GM18519 (cell line): ENCODE measurements around the gene ITGB1.
A peak's percentile ranks its signal among the peaks of the same experiment; 100 is the strongest.
"Not testable (repeated sequence)": the region's sequence is repeated elsewhere in the genome, so short reads cannot be mapped to it uniquely, and the experiment has no call there.

Source experiments
- ATAC-seq: cut with Tn5 transposase; IDR thresholded peaks from one replicate; pipeline ENCODE4 v1.9.1; 2021; ENCODE audit warnings: mild to moderate bottlenecking, moderate library complexity; ENCODE audit not compliant: unreplicated experiment, low FRiP score

ITGB1 gene

DNA sequence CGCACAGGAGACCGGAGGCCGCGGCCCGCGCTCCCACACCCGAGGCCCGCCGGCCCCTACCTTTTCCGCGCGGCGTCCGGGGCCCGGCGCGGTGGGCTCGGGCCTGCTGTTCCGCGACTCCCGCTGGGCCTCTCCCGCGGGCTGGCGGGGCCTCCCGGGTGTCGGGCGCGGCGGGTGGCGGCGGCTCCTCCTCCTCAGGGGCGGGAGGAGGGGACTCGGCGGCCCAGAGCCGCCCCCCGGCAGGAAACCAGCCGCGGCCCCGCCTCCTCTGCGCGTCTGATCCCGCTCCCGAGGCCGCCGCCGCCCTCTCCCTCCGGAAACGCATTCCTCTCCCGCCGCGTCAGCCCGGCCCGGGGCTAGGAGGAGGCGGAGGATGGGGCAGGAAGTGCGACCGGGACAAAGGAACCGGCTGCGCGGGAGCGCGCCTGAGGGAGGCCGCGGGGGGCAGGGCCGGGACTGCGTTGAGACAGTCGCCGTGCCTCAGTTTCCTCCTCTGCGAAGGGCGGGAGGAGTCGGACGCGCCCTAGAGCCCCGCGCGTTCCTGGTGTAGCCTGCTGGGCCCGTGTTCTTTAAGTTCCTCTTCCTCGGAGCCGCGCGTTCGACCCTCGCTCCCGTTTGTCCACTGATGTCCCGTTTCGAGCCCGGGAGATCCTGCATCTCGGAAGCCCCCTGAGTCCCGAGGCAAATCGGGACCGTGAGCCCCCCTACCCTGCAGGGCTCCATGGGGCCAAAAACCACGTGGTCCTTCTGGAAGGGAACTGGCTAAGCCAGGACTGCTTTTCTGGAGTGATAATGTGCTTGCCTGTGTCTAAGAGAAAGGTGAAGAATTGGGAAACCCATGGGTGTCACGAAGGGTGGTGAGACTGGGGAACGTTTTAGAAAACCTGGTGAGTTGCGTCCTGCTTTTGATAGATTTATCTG lies at the start of gene ITGB1:
TSS of gene ITGB1 (minus strand) at position 146 of the 921 bp plus-strand sequence. CDS start 22,672 bp downstream, outside the sequence.
- peak; percentile 46 for ATAC-seq

DNA sequence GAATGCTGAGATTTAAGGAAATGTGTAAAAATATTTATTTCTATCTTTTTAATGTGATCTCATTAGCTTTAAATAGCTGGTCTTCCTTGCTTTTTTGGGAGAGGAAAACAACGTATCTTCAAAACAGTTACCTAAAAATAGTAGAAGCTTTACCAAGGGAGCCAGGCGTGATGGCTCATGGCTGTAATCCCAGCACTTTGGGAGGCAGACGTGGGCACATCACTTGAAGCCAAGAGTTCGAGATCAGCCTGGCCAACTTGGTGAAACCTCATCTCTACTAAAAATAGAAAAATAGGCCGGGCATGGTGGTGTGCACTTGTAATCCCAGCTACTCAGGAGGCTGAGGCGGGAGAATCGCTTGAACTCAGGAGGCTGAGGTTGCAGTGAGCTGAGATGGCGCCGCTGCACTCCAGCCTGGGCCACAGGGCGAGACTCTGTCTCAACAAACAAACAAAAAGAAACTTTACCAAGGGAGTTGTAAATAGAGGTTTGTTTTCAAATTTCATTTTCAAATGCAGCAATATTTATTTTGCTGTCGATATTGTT lies 48.4 kb upstream of the ITGB1 start:
- no peak for ATAC-seq

- ATAC-seq: peak; percentile 71
Measured at GRCh38 chr10:33005322-33006301, 47.6 kb upstream of the ITGB1 start.

GRCh38 chr10:33001908-33002492 lies 44.0 kb upstream of the ITGB1 start:
- no peak for ATAC-seq

DNA sequence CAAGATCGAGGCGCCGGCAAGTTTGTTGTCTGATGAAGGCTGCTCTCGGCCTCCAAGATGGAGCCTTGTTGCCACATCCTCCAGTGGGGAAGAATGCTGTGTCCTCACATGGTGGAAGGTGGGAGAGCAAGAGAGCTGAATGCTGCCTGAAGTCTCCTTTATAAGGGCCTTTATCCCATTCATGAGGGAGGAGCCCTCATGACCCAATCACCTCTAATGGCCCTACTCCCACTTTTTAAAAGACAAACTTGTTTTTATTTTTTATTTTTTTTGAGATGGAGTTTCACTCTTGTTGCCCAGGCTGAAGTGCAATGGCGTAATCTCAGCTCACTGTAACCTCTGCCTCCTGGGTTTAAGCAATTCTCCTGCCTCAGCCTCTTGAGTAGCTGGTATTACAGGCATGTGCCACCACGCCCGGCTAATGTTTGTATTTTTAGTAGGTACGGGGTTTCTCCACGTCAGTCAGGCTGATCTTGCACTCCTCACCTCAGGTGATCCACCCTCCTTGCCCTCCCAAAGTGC lies 40.1 kb upstream of the ITGB1 start:
- not testable (repeated sequence) for ATAC-seq

DNA sequence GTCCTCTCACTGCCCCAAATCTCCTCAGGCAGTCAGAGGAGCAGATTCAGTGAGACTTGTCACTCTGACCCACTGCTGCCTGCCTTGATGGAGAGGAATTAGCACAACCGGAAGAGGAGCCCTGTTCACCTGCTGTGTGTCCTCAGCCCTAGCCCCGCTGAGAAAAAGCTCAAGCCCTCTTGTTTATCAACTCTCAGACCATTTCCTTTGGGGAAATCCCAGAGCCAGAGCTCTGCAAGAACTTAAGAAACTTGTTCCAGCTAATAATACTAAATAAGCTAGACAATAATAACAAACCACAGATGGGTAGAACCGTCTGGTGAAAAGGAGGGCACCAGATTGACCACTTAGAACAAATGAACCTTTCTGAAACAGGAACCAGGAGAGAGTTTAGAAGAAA lies 37.7 kb upstream of the ITGB1 start:
- peak; percentile 74 for ATAC-seq

DNA sequence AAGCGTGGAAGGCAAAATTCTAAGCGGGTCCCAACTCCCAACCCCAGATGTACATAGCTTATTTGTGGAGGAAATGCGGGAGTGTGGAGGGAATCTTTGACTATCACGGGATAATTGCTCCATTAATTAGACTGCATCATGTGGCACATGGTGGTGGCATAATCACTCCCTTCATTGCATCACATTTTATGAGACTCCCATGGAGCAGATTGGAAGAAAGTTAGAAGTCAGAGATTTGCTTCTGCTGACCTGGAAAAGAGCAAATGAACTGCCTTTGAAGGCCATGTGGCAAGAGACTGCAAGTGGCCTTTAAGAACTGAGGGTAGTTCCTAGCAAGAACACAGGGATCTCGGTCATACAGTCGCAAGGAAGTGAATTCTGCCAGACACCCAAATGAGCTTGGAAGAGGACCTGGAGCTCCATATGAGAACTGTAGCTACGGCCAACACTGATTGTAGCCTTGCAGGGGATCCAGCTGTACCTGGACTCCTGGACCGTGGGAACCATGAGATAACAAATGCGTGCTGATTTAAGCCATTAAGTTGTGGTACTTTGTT lies 37.1 kb upstream of the ITGB1 start:
- ATAC-seq: no peak

DNA sequence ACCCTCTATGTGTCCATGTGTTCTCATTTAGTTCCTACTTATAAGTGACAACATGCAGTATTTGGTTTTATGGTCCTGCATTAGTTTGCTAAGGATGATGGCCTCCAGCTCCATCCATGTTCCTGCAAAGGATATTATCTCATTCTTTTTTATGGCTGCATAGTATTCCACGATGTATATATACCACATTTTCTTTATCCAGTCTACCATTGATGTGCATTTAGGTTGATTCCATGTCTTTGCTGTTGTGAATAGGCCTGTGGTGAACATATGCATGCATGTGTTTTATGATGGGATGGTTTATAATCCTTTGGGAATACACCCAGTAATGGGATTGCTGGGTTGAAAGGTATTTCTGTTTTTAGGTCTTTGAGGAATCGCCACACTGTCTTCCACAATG lies 36.6 kb upstream of the ITGB1 start:
- not testable (repeated sequence) for ATAC-seq

GRCh38 chr10:32992310-32992709 lies 34.3 kb upstream of the ITGB1 start:
- not testable (repeated sequence) for ATAC-seq

GRCh38 chr10:32990811-32991210 lies 32.8 kb upstream of the ITGB1 start:
- no peak for ATAC-seq

DNA sequence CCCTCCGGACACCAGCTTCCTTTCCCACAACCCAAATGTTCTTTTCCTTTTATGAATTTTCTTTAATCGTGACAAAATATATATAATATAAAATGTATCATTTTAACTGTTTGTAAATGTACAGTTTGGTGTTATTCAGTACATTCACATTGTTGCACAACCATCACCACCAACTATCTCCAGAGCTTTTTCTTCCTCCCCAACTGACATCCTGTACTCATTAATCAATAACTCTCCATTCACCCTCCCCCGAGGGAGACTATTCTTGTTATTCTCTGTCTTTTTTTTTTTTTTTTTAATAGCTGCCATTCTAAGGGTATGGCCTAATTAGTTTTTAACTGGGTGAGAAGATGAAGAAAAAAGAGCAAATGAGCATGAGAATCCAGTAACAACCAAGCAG lies 30.6 kb upstream of the ITGB1 start:
- ATAC-seq: no peak

DNA sequence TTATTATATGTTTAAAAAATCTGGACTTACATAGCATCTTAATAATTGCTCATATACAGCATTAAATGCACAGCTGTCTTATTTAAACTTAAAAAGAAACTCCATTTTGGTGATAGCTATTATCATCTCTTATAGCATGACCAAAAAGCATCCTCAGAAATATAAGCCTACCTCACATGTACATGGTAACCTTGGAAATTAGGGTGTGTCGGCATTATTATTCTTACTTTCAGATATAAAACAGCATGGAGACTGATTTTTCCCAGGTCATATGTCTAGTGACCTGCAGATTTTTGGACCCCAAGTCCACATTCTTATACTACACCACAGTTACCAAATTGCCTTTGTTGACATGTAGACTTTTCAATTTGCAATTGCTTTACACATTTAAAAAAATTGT lies 29.1 kb upstream of the ITGB1 start:
- no peak for ATAC-seq

GRCh38 chr10:32985775-32986350 lies 27.8 kb upstream of the ITGB1 start:
- no peak for ATAC-seq

DNA sequence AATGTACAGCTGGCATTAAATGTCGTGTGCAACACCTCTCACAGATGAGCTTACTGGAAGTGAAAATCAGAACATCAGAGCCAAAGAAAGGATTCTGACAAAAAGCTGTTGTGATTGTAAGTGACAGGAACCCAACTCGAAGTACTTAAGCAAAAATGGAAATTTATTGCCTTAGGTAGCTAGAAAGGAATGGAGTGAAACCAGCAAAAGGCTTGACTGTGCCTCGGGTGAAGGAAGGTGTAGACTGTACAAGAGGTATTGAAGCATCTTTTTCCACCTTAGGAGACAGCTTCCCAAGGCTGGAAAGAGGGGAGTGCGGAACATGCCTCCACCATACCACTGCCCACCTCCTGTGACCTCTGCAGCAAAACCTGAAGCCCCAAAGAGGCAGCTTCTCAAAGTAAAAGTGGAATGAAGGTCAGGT lies 27.3 kb upstream of the ITGB1 start:
- no peak for ATAC-seq

DNA sequence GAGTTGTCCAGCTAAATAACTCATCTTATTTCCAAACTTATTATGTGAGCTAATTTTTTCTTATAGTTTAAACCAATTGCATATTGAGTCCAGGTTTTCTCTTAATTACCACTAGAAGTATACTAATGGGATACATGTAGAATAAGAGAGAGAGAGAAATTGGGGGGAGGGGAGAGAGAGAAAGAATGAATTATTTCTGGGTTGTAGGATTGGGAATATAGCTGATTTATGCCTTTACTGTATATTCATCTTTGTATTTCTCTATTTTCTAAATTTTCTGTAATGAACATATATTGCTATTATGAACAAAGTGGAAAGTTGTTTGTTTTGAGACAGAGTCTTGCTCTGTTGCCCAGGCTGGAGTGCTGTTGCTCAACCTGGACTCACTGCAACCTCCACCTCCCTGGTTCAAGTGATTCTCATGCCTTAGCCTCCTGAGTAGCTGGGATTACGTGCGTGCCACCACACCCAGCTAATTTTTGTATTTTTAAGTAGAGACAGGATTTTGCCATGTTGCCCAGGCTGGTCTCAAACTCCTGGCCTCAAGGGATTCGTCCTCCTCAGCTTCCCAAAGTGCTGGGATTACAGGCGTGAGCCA lies 26.1 kb upstream of the ITGB1 start:
- no peak for ATAC-seq

GRCh38 chr10:32982911-32983909 lies 25.2 kb upstream of the ITGB1 start:
- no peak for ATAC-seq

GRCh38 chr10:32982293-32982709 lies 24.3 kb upstream of the ITGB1 start:
- no peak for ATAC-seq

DNA sequence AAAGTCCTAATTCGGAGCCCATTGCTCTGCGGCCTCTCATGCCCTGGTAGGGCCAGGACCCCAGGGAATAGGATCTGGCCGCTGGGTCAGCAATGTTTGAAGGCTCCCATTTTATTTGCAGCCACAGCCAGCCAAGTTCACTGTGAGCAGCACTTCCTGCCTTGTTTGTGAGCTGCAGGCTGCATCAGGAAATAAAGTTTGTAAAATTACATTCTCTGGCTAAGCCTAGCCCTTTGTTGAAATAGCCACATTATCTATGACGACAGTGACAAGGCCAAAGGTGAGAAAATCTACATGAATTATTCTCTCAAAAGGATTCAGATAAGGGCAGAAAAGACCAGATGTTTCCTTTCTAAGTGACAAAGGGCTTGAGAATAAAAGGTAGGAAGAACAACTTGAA lies 23.7 kb upstream of the ITGB1 start:
- ATAC-seq: no peak
